Limb (tissue), 2 donors: ENCODE data around the gene CTSO.
"Not testable (repeated sequence)": the region's sequence is repeated elsewhere in the genome, so short reads cannot be mapped to it uniquely, and the experiment has no call there.

Experiments used
- DNase-seq, 2 donors: peaks; one replicate each; pipeline ENCODE4 v3.0.0-alpha.2; 2016; ENCODE audit errors: extremely low spot score in 2 of 2

Gene CTSO

GRCh38 chr4:155908187-155909139, 45.2 kb downstream of the CTSO start:
- no peak for DNase-seq

- no peak for DNase-seq
Measured at GRCh38 chr4:155907556-155907955, 46.1 kb downstream of the CTSO start.

- peak; percentile 53 to 86 for DNase-seq
Measured at GRCh38 chr4:155906554-155907247, 47.0 kb downstream of the CTSO start.

- DNase-seq = no peak
Measured at GRCh38 chr4:155904331-155904730, 49.3 kb downstream of the CTSO start.

- DNase-seq = no peak
Measured at GRCh38 chr4:155903453-155903852, 50.2 kb downstream of the CTSO start, which contains the start of gene TDO2. Gene TDO2, plus strand, starts transcription at chr4:155903696. Its CDS starts 63 bp downstream, at chr4:155903759.

GRCh38 chr4:155901013-155901412, 52.7 kb downstream of the CTSO start:
- DNase-seq = no peak

- DNase-seq = peak in 1 of 2 donors; percentile 15
Measured at GRCh38 chr4:155900381-155900780, 53.3 kb downstream of the CTSO start.

GRCh38 chr4:155899891-155900290, 53.8 kb downstream of the CTSO start:
- DNase-seq = no peak

GRCh38 chr4:155898371-155898770, 55.3 kb downstream of the CTSO start:
- not testable (repeated sequence) for DNase-seq

- DNase-seq = no peak
Measured at GRCh38 chr4:155891058-155891457, 62.6 kb downstream of the CTSO start.

GRCh38 chr4:155889946-155890345, 63.7 kb downstream of the CTSO start:
- DNase-seq = no peak

GRCh38 chr4:155889031-155889793, 64.5 kb downstream of the CTSO start:
- DNase-seq = no peak

GRCh38 chr4:155887847-155888570, 65.7 kb downstream of the CTSO start:
- no peak for DNase-seq

GRCh38 chr4:155887045-155887444, 66.6 kb downstream of the CTSO start:
- DNase-seq = no peak

GRCh38 chr4:155885666-155886065, 68.0 kb downstream of the CTSO start:
- DNase-seq = no peak

GRCh38 chr4:155883895-155884294, 69.8 kb downstream of the CTSO start:
- DNase-seq = no peak

GRCh38 chr4:155881555-155881954, 72.1 kb downstream of the CTSO start:
- DNase-seq = no peak

GRCh38 chr4:155879767-155880166, 73.9 kb downstream of the CTSO start:
- DNase-seq = no peak

GRCh38 chr4:155878611-155879010, 75.1 kb downstream of the CTSO start:
- DNase-seq = no peak

- no peak for DNase-seq
Measured at GRCh38 chr4:155877971-155878370, 75.7 kb downstream of the CTSO start.

GRCh38 chr4:155875878-155876277, 77.8 kb downstream of the CTSO start:
- DNase-seq = no peak
